NB4 (cell line): ENCODE measurements around the gene VWA3A.

Source experiments
- MYC ChIP-seq: IDR thresholded peaks from 2 replicates; pipeline ENCODE4 v1.6.1; 2011; ENCODE audit warnings: low read depth, low read length
- POLR2A ChIP-seq: IDR thresholded peaks from 2 replicates; pipeline ENCODE4 v1.6.1; 2011; ENCODE audit warnings: mild to moderate bottlenecking; ENCODE audit not compliant: insufficient read length; ENCODE audit errors: extremely low read depth
- TF ChIP-seq, protein P1 (sequence below): IDR thresholded peaks from one replicate; pipeline ENCODE4 v1.5.1; 2012; ENCODE audit warnings: low read depth, low read length
- TF ChIP-seq, protein P2 (sequence below): IDR thresholded peaks from 2 replicates; pipeline ENCODE4 v1.6.1; 2011; ENCODE audit warnings: low read depth, low read length

DNA sequence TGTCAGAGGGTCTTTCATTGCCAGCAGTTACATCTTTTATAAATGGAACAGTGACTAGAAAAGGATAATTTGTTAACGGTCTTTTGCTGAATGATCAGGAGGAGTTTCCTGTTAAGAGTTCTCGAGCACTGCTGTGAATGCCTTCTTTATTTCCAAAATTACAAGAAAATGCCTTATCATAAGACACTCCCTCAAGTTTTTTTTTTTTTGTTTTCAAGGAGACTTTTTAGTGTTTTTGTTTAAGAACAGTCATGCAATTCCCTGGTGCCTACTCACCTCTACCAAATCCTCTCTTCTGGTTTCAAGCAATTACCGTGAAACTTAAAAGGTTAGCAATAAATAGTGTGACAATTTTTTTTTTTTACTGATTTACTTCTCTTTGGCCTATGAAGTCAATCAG lies 19.0 kb upstream of the VWA3A start:
- TF ChIP-seq, protein P1, sequence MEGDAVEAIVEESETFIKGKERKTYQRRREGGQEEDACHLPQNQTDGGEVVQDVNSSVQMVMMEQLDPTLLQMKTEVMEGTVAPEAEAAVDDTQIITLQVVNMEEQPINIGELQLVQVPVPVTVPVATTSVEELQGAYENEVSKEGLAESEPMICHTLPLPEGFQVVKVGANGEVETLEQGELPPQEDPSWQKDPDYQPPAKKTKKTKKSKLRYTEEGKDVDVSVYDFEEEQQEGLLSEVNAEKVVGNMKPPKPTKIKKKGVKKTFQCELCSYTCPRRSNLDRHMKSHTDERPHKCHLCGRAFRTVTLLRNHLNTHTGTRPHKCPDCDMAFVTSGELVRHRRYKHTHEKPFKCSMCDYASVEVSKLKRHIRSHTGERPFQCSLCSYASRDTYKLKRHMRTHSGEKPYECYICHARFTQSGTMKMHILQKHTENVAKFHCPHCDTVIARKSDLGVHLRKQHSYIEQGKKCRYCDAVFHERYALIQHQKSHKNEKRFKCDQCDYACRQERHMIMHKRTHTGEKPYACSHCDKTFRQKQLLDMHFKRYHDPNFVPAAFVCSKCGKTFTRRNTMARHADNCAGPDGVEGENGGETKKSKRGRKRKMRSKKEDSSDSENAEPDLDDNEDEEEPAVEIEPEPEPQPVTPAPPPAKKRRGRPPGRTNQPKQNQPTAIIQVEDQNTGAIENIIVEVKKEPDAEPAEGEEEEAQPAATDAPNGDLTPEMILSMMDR, result no peak
- no peak for TF ChIP-seq POLR2A
- TF ChIP-seq, protein P2, sequence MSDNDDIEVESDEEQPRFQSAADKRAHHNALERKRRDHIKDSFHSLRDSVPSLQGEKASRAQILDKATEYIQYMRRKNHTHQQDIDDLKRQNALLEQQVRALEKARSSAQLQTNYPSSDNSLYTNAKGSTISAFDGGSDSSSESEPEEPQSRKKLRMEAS, result no peak
- no peak for TF ChIP-seq MYC
